H1 (cell line): ENCODE measurements around the gene TMIGD2. TPM values are rescaled to one million over a fixed set of nuclear protein-coding genes. Genes with fewer than 3 reads are reported as not detected.

Source experiments
- CTCF ChIA-PET: fragments of 300-600 bp; sonication (Branson Sonifier 250); formaldehyde crosslinking; loops from one replicate; lab custom pipeline; 2021; ENCODE audit not compliant: partially characterized antibody; lab: Charles Lee
- POLR2A ChIA-PET: fragments of 300-600 bp; sonication (Branson Sonifier 250); formaldehyde crosslinking; loops from one replicate; lab custom pipeline; 2021; ENCODE audit warnings: inconsistent platforms; ENCODE audit not compliant: partially characterized antibody; lab: Charles Lee
- DNase-seq, 2 experiments: peaks; one replicate each; pipeline versions ENCODE4 v3.0.0 to v3.0.0-alpha.2; 2010 to 2022; ENCODE audit warnings: low spot score in 2 of 2, low read depth in 1 of 2, mixed read lengths in 1 of 2
- FAIRE-seq: peaks from 2 replicates; lab custom pipeline; 2011; peaks lifted over from hg19 to GRCh38; lab: Jason Lieb, UNC
- H2AFZ ChIP-seq: 2 replicates; pipeline ENCODE4 v1.8.1; 2012; ENCODE audit warnings: low read length, inconsistent platforms
- H2AK5ac ChIP-seq: 2 replicates; pipeline ENCODE4 v1.6.1; 2013; ENCODE audit warnings: low read depth, low read length
- H2BK120ac ChIP-seq: replicated peaks from 2 replicates; pipeline ENCODE3; 2013; ENCODE audit warnings: low read depth, low read length, inconsistent platforms
- H2BK12ac ChIP-seq: 2 replicates; pipeline ENCODE4 v1.6.1; 2013; ENCODE audit warnings: low read depth, low read length
- H2BK15ac ChIP-seq: 2 replicates; pipeline ENCODE4 v1.6.1; 2013; ENCODE audit warnings: low read length
- H2BK20ac ChIP-seq: 2 replicates; pipeline ENCODE4 v1.6.1; 2013; ENCODE audit warnings: low read length
- H2BK5ac ChIP-seq: 2 replicates; pipeline ENCODE4 v1.6.1; 2013; ENCODE audit warnings: low read depth, low read length
- H3K14ac ChIP-seq: 2 replicates; pipeline ENCODE4 v1.6.1; 2013; ENCODE audit warnings: inconsistent platforms; ENCODE audit not compliant: insufficient read length
- H3K18ac ChIP-seq: 2 replicates; pipeline ENCODE4 v1.6.1; 2013; ENCODE audit warnings: low read length; ENCODE audit errors: extremely low read depth
- H3K23ac ChIP-seq: 2 replicates; pipeline ENCODE4 v1.6.1; 2013; ENCODE audit warnings: inconsistent platforms; ENCODE audit not compliant: insufficient read length
- H3K23me2 ChIP-seq: 2 replicates; pipeline ENCODE4 v1.6.1; 2013; ENCODE audit warnings: low read depth, low read length
- H3K27ac ChIP-seq: 2 replicates; pipeline ENCODE4 v1.6.1; 2011; ENCODE audit warnings: low read depth, low read length, inconsistent platforms
- H3K27me3 ChIP-seq, 4 experiments: replicated peaks in 1 of 4; 1 replicate in 1 of 4; 2 replicates in 3 of 4; pipeline versions ENCODE4 v1.6.1 to v1.8.1; 2011 to 2013; ENCODE audit warnings: low read length in 3 of 4, mild to moderate bottlenecking in 3 of 4, inconsistent platforms in 2 of 4, mixed read lengths in 2 of 4, moderate library complexity in 1 of 4; ENCODE audit not compliant: control insufficient read depth in 3 of 4, insufficient read depth in 3 of 4; ENCODE audit errors: extremely low read depth in 1 of 4
- H3K36me3 ChIP-seq, 4 experiments: 2 replicates each; pipeline versions ENCODE4 v1.6.1 to v1.8.1; 2011 to 2013; ENCODE audit warnings: mild to moderate bottlenecking in 4 of 4, low read length in 3 of 4, moderate library complexity in 2 of 4, control low read depth in 1 of 4, inconsistent platforms in 1 of 4; ENCODE audit not compliant: insufficient read depth in 4 of 4, control insufficient read depth in 2 of 4
- H3K4ac ChIP-seq: replicated peaks from 2 replicates; pipeline ENCODE3; 2013; ENCODE audit warnings: low read length, low read depth, mixed read lengths, inconsistent platforms; ENCODE audit not compliant: insufficient read length
- H3K4me1 ChIP-seq, 4 experiments: replicated peaks in 1 of 4; 1 replicate in 1 of 4; 2 replicates in 3 of 4; pipeline versions ENCODE4 v1.6.1 to v1.8.1; 2011 to 2013; ENCODE audit warnings: low read length in 3 of 4, inconsistent platforms in 2 of 4, mixed read lengths in 1 of 4; ENCODE audit not compliant: insufficient read depth in 4 of 4, control insufficient read depth in 3 of 4
- H3K4me2 ChIP-seq, 2 experiments: 2 replicates each; pipeline versions ENCODE4 v1.6.1 to v1.8.1; 2011 to 2013; ENCODE audit warnings: low read depth in 2 of 2, low read length in 2 of 2, control low read depth in 1 of 2, inconsistent platforms in 1 of 2, mild to moderate bottlenecking in 1 of 2; ENCODE audit not compliant: insufficient read depth in 1 of 2
- H3K4me3 ChIP-seq, 4 experiments: fragments of 200-600, 300-600 bp in 1 of 4; sonication (generic), shearing (Covaris generic), sonication (Bioruptor Twin) in 1 of 4; 2 replicates each; pipeline versions ENCODE4 v1.5.1 to v1.8.1; 2011 to 2016; ENCODE audit warnings: low read length in 4 of 4, low read depth in 3 of 4, control low read depth in 2 of 4, inconsistent platforms in 2 of 4, mild to moderate bottlenecking in 2 of 4, mixed read lengths in 1 of 4, moderate library complexity in 1 of 4; ENCODE audit not compliant: insufficient read depth in 2 of 4; ENCODE audit errors: extremely low read depth in 1 of 4
- H3K56ac ChIP-seq: replicated peaks from 2 replicates; pipeline ENCODE3; 2013; ENCODE audit warnings: low read depth, mild to moderate bottlenecking, mixed read lengths, low read length, inconsistent platforms; ENCODE audit not compliant: insufficient read length
- H3K79me1 ChIP-seq: 2 replicates; pipeline ENCODE4 v1.6.1; 2013; ENCODE audit warnings: low read depth, low read length, control low read depth
- H3K79me2 ChIP-seq, 2 experiments: 2 replicates each; pipeline versions ENCODE4 v1.6.1 to v1.8.1; 2012 to 2013; ENCODE audit warnings: low read length in 2 of 2, mild to moderate bottlenecking in 2 of 2, inconsistent platforms in 1 of 2; ENCODE audit not compliant: insufficient read depth in 2 of 2, control insufficient read depth in 1 of 2
- H3K9ac ChIP-seq, 4 experiments: replicated peaks in 1 of 4; 1 replicate in 1 of 4; 2 replicates in 3 of 4; pipeline versions ENCODE4 v1.6.1 to v1.8.1; 2011 to 2013; ENCODE audit warnings: low read depth in 3 of 4, low read length in 3 of 4, control low read depth in 2 of 4, mild to moderate bottlenecking in 2 of 4, moderate library complexity in 2 of 4, inconsistent platforms in 1 of 4; ENCODE audit errors: extremely low read depth in 1 of 4
- H3K9me3 ChIP-seq, 2 experiments: 2 replicates each; pipeline versions ENCODE4 v1.6.1 to v1.8.1; 2012 to 2013; ENCODE audit warnings: mild to moderate bottlenecking in 2 of 2, moderate library complexity in 2 of 2, control low read depth in 1 of 2, inconsistent platforms in 1 of 2, low read depth in 1 of 2, low read length in 1 of 2, mixed read lengths in 1 of 2; ENCODE audit not compliant: insufficient read depth in 2 of 2
- H4K20me1 ChIP-seq, 2 experiments: replicated peaks in 1 of 2; 2 replicates each; pipeline versions ENCODE3 to v1.8.1; 2011 to 2013; ENCODE audit warnings: inconsistent platforms in 2 of 2, low read length in 2 of 2, mild to moderate bottlenecking in 1 of 2; ENCODE audit not compliant: insufficient read depth in 2 of 2, control insufficient read depth in 1 of 2
- H4K5ac ChIP-seq: 2 replicates; pipeline ENCODE4 v1.6.1; 2013; ENCODE audit warnings: low read length, low read depth, mixed read lengths, inconsistent platforms; ENCODE audit not compliant: insufficient read length
- H4K8ac ChIP-seq: 2 replicates; pipeline ENCODE4 v1.8.0; 2013; ENCODE audit warnings: mild to moderate bottlenecking, moderate library complexity, low read length, inconsistent platforms; ENCODE audit not compliant: insufficient read depth; ENCODE audit errors: extremely low read depth
- H4K91ac ChIP-seq: replicated peaks from 2 replicates; pipeline ENCODE3; 2013; ENCODE audit warnings: low read length, mixed read lengths, inconsistent platforms; ENCODE audit not compliant: insufficient read length
- EP300 ChIP-seq, 2 experiments: IDR thresholded peaks; 1 replicate in 1 of 2; 2 replicates in 1 of 2; pipeline ENCODE4 v1.6.1; 2011 to 2012; ENCODE audit warnings: low read depth in 2 of 2, low read length in 2 of 2, mild to moderate bottlenecking in 2 of 2, borderline replicate concordance in 1 of 2, inconsistent platforms in 1 of 2, moderate library complexity in 1 of 2
- HDAC2 ChIP-seq, 2 experiments: fragments of 300-600 bp in 1 of 2; sonication (generic) in 1 of 2; IDR thresholded peaks; 2 replicates each; pipeline ENCODE4 v1.6.1; 2011 to 2012; ENCODE audit warnings: low read depth in 2 of 2, low read length in 2 of 2, mild to moderate bottlenecking in 2 of 2, moderate library complexity in 2 of 2, borderline replicate concordance in 1 of 2, inconsistent platforms in 1 of 2
- KDM1A ChIP-seq: fragments of 200-600, 300-600 bp; sonication (generic); IDR thresholded peaks from 2 replicates; pipeline ENCODE4 v1.7.1; 2016; ENCODE audit warnings: mild to moderate bottlenecking, low read length, borderline replicate concordance
- MAX ChIP-seq: IDR thresholded peaks from 2 replicates; pipeline ENCODE4 v1.6.1; 2012; ENCODE audit warnings: inconsistent platforms
- SP1 ChIP-seq: IDR thresholded peaks from 2 replicates; pipeline ENCODE4 v1.6.1; 2011; ENCODE audit warnings: low read depth, low read length
- TAF7 ChIP-seq: optimal IDR thresholded peaks from 2 replicates; pipeline ENCODE3; 2011; ENCODE audit warnings: low read depth, mild to moderate bottlenecking, inconsistent platforms, low read length, moderate library complexity, borderline replicate concordance
- WGBS, 2 experiments: shearing (Covaris generic) in 1 of 2; methylation state at CpG; one replicate each; pipeline versions ENCODE4 v1.1.6 to v1.1.7; 2013 to 2015; ENCODE audit warnings: low lambda C conversion rate in 2 of 2, mixed read lengths in 2 of 2, inconsistent platforms in 1 of 2, low coverage in 1 of 2, missing lambda C conversion rate in 1 of 2; ENCODE audit not compliant: insufficient replicate concordance in 2 of 2, insufficient coverage in 1 of 2, insufficient read length in 1 of 2; ENCODE audit errors: extremely low coverage in 1 of 2, missing lambda C conversion rate in 1 of 2; 5-methylcytosine and 5-hydroxymethylcytosine counted together
- polyA plus RNA-seq, 7 experiments: library from polyadenylated mRNA; depleted of rRNA in 3 of 7; stranded (reverse) in 5 of 7; unstranded in 2 of 7; fragments of >200 nt in 5 of 7; fragments of 200-250 nt in 2 of 7; gene quantifications; 1 replicate in 5 of 7; 2 replicates in 1 of 7; 4 replicates in 1 of 7; pipeline versions ENCODE4 v1.2.1 to v1.2.3, GENCODE V29; 2011 to 2013; ENCODE audit warnings: missing spikeins in 2 of 7, mixed read lengths in 2 of 7
- total RNA-seq: library from RNA; stranded (reverse); fragmentation: NEBNext Ultra II Directional; extraction: Animal tissue kit (Norgen Biotek cat#: 25700); gene quantifications from 2 replicates; pipeline ENCODE4 v1.2.1, GENCODE V29; 2021

The TMIGD2 gene
- total and polyA plus RNA-seq, 2 of the 8 experiments (the other 6 are each of a cell fraction or from before 2014, with no cell fraction given): 0.39 to 0.41 TPM

- Histone ChIP-seq H3K4me2 (peak overlapping the region; percentile 88 to 95), H2BK15ac (0 out of 2 replicates have a peak overlapping the region, but pooled peaks have one; percentile 73), H3K56ac (no peak overlapping the region), H3K9ac (no peak overlapping the region), H4K5ac (no peak overlapping the region), H3K4me1 (peaks cover 0 to 6% (median 3%) of the 10 kb centered on the region in 4 experiments; a peak in 5 of 7 replicates), H3K79me2 (no peaks in the 10 kb centered on the region), H4K8ac (no peak overlapping the region), H4K20me1 (peaks cover 4 to 15% of the 10 kb centered on the region in 2 experiments), H3K18ac (no peak overlapping the region), H2BK5ac (no peak overlapping the region), H3K4me3 (peak overlapping the region; percentile 59 to 70 (median 65)), H2AK5ac (no peak overlapping the region), H3K9me3 (no peaks in the 10 kb centered on the region), H3K27ac (no peak overlapping the region), H3K14ac (no peak overlapping the region), H2AFZ (no peak overlapping the region), H3K79me1 (no peaks in the 10 kb centered on the region), H3K23ac (no peak overlapping the region), H2BK12ac (no peak overlapping the region; the same call in 1 of the 2 replicates), H4K91ac (no peak overlapping the region), H2BK120ac (no peak overlapping the region), H3K4ac (no peak overlapping the region), H3K23me2 (peaks cover 12% of the 10 kb centered on the region; the same call in 1 of the 2 replicates), H3K27me3 (no peaks in the 10 kb centered on the region; a peak in 1 of 7 replicates), H2BK20ac (no peak overlapping the region), H3K36me3 (peaks cover 0 to 10% (median 0%) of the 10 kb centered on the region in 4 experiments; a peak in 2 of 8 replicates)
- ChIA-PET POLR2A (interaction anchor here (0.8 to 1.1 kb wide), 4 partner anchors 14 to 54 kb away, joined by 3 to 8 read pairs (median 3); partner anchors contain the start of gene MPND), CTCF (interaction anchor here (0.5 to 8.2 kb wide), 2 partner anchors 29 to 59 kb away, joined by 3 to 71 read pairs; no protein-coding TSS in a partner anchor)
- WGBS, 2 experiments: 69% methylated on average over 13 of the region's 13 CpGs; no CpG with 5 or more reads in 1 of the 2 experiments
- no peak for DNase-seq
- no peak for FAIRE-seq
- TF ChIP-seq SP1 (no peak), TAF7 (no peak), MAX (no peak), HDAC2 (IDR thresholded peaks at IDR 0.05; ENCODE audit: borderline replicate concordance in 1 of 2, low read depth in 2 of 2, low read length in 2 of 2) (no peak), KDM1A (no peak), EP300 (IDR thresholded peaks at IDR 0.05; ENCODE audit: borderline replicate concordance in 1 of 2, low read depth in 2 of 2, low read length in 2 of 2) (no peak)
These were observed 24.1 kb upstream of the TMIGD2 start for GRCh38 chr19:4326215-4326836.
